ENCODE data around the gene PLS3. TPM values are rescaled to one million over a fixed set of nuclear protein-coding genes. Genes with fewer than 3 reads are reported as not detected.

PLS3 gene
- total RNA-seq, 1 donor from 2014 or later: 122 TPM

DNA sequence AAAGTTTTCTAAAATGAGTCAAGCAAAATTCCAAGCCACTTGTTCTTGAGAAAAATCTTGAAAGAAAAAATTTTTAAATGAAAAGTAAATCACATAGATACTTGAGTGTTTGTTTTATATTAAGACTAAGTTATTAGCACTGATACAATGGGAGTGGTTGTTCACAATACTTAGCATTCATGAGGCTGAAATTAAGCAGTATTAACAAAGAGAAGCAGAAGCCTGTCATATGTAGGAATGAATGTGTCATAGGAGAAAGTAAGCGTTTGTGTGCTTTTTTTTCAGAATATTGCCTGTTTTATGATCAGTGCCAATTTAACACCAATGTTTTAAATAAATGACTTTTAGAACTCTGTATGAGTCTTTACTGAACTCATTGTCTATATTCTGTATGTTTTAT is 37.6 kb downstream of the PLS3 start:
- Mint-ChIP-seq H3K36me3 (ENCODE audit: low read depth, unreplicated experiment) (no peaks in the 10 kb centered on the region), H3K4me1 (ENCODE audit: unreplicated experiment) (peaks cover 30% of the 10 kb centered on the region), H3K9me3 (ENCODE audit: unreplicated experiment) (no peaks in the 10 kb centered on the region), H3K4me3 (ENCODE audit: unreplicated experiment) (no peak overlapping the region), H3K27me3 (ENCODE audit: unreplicated experiment) (no peaks in the 10 kb centered on the region), H3K27ac (ENCODE audit: unreplicated experiment) (no peak overlapping the region)
- TF ChIP-seq, protein P1, sequence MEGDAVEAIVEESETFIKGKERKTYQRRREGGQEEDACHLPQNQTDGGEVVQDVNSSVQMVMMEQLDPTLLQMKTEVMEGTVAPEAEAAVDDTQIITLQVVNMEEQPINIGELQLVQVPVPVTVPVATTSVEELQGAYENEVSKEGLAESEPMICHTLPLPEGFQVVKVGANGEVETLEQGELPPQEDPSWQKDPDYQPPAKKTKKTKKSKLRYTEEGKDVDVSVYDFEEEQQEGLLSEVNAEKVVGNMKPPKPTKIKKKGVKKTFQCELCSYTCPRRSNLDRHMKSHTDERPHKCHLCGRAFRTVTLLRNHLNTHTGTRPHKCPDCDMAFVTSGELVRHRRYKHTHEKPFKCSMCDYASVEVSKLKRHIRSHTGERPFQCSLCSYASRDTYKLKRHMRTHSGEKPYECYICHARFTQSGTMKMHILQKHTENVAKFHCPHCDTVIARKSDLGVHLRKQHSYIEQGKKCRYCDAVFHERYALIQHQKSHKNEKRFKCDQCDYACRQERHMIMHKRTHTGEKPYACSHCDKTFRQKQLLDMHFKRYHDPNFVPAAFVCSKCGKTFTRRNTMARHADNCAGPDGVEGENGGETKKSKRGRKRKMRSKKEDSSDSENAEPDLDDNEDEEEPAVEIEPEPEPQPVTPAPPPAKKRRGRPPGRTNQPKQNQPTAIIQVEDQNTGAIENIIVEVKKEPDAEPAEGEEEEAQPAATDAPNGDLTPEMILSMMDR (IDR thresholded peaks at IDR 0.05; ENCODE audit: unreplicated experiment): no peak
- no peak for DNase-seq (ENCODE audit: low spot score)

DNA sequence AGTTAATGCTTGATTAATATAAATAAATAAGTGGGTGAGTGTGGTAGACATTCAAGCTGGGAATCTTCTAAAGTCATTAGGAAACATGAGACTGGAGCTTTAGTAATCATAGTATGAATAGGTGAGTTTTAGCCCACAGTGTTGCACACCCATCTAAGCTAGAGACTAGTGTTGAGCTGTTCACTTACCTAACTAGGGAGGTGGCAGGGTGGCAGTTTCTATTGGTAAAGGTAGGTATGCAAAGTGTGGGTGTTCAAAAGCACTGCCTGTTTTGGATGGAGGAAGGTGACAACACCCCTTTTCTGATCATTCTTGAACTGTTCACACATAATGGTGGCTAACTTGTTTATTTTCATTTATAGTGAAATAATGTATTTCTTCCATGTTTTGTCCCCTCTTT is 41.3 kb downstream of the PLS3 start:
- H3K9me3 Mint-ChIP-seq (ENCODE audit: unreplicated experiment): no peaks in the 10 kb centered on the region
- H3K36me3 Mint-ChIP-seq (ENCODE audit: low read depth, unreplicated experiment): no peaks in the 10 kb centered on the region
- TF ChIP-seq, protein P1 (IDR thresholded peaks at IDR 0.05; ENCODE audit: unreplicated experiment): no peak
- no peak overlapping the region for H3K4me3 Mint-ChIP-seq (ENCODE audit: unreplicated experiment)
- H3K4me1 Mint-ChIP-seq (ENCODE audit: unreplicated experiment): peaks cover 23% of the 10 kb centered on the region
- no peak overlapping the region for H3K27ac Mint-ChIP-seq (ENCODE audit: unreplicated experiment)
- no peaks in the 10 kb centered on the region for H3K27me3 Mint-ChIP-seq (ENCODE audit: unreplicated experiment)
- DNase-seq (ENCODE audit: low spot score): no peak

DNA sequence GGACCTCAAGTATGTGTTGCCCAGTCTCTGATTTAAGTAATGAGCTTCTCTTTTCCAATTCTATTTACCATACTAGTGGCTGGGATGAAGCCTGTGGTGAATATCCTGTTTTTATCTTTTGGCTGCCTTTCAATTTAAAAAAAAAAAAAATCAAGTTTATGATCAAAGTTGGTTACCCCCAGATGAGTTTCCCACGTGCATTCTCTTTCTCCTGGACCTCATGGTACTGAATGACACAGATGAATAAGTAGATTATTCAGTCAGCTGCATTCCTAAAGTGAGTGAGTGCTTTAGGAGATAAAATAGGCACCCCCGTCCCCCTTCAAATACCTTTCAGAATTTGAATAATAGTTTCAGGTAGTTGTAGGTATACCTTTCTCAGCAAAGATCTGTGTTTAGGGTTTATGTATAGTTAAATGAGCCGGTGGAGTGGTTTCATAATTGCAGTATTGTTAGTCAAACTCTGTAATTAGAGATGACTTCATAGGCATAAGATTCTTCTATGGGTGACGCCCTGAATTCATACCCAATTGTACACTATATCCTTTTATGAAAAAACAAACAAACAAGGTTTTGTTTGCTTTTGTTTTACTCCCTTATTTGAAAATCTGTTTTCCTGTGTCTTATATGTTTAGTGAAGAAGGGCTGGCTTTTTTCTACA is 41.9 kb downstream of the PLS3 start:
- Mint-ChIP-seq H3K27ac (ENCODE audit: unreplicated experiment) (no peak overlapping the region), H3K27me3 (ENCODE audit: unreplicated experiment) (no peaks in the 10 kb centered on the region), H3K4me1 (ENCODE audit: unreplicated experiment) (peaks cover 23% of the 10 kb centered on the region), H3K4me3 (ENCODE audit: unreplicated experiment) (no peak overlapping the region), H3K9me3 (ENCODE audit: unreplicated experiment) (no peaks in the 10 kb centered on the region), H3K36me3 (ENCODE audit: low read depth, unreplicated experiment) (no peaks in the 10 kb centered on the region)
- DNase-seq (ENCODE audit: low spot score): no peak
- TF ChIP-seq, protein P1 (IDR thresholded peaks at IDR 0.05; ENCODE audit: unreplicated experiment): no peak

DNA sequence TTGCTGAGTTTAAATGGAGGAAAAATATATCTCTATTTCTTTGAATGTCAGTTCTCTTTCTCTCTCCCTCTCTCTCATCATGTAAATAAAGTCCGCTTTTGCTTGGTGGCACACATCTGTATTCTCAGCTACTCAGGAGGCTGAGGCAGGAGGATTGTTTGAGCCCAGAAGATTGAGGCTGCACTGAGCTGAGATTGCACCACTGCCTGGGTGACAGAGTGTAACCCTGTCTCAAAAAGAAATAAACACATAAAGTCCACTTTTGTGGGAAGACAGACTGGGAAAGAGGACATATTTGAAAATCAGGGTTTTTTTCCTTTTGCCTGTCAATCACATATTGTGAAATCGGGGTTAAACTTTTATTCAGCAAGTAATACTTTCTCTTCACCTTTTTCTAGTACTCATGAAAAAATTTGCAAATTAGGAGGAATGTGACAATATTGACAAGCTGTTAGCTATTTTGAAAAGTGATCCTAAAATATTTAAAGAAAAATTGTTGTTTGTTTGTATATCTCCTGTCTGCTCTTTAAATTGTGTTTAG is 42.6 kb downstream of the PLS3 start:
- Mint-ChIP-seq H3K4me3 (ENCODE audit: unreplicated experiment) (peak overlapping the region; percentile 51), H3K4me1 (ENCODE audit: unreplicated experiment) (peaks cover 23% of the 10 kb centered on the region), H3K9me3 (ENCODE audit: unreplicated experiment) (no peaks in the 10 kb centered on the region), H3K36me3 (ENCODE audit: low read depth, unreplicated experiment) (no peaks in the 10 kb centered on the region), H3K27ac (ENCODE audit: unreplicated experiment) (no peak overlapping the region), H3K27me3 (ENCODE audit: unreplicated experiment) (no peaks in the 10 kb centered on the region)
- DNase-seq (ENCODE audit: low spot score): no peak
- TF ChIP-seq, protein P1 (IDR thresholded peaks at IDR 0.05; ENCODE audit: unreplicated experiment): no peak

DNA sequence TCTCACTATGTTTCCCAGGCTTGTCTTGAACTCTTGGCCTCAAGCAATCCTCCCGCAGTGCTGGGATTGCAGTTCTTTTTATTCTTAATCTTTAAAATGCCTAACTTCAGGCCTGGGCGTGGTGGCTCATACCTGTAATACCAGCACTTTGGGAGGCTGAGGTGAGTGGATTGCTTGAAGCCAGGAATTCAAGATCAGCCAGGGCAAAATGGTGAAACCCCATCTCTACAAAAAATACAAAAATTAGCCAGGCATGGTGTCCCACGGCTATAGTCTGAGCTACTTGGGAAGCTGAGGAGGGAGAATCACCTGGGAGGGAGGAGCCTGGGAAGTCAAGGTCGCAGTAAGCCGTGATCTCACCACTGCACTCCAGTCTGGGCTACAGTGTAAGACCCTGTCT is 45.9 kb downstream of the PLS3 start:
- H3K4me3 Mint-ChIP-seq (ENCODE audit: unreplicated experiment): no peak overlapping the region
- H3K27me3 Mint-ChIP-seq (ENCODE audit: unreplicated experiment): no peaks in the 10 kb centered on the region
- no peaks in the 10 kb centered on the region for H3K36me3 Mint-ChIP-seq (ENCODE audit: low read depth, unreplicated experiment)
- no peaks in the 10 kb centered on the region for H3K9me3 Mint-ChIP-seq (ENCODE audit: unreplicated experiment)
- peaks cover 11% of the 10 kb centered on the region for H3K4me1 Mint-ChIP-seq (ENCODE audit: unreplicated experiment)
- no peak for DNase-seq (ENCODE audit: low spot score)
- no peak overlapping the region for H3K27ac Mint-ChIP-seq (ENCODE audit: unreplicated experiment)
- TF ChIP-seq, protein P1 (IDR thresholded peaks at IDR 0.05; ENCODE audit: unreplicated experiment): no peak
